HFFc6 (cell line): ENCODE results near the gene GSTM1. TPM values are rescaled to one million over a fixed set of nuclear protein-coding genes. Genes with fewer than 3 reads are reported as not detected.

ENCODE experiments used
- DNase-seq: peaks from one replicate; pipeline ENCODE4 v3.0.0-alpha.2; 2018
- H3K27ac Mint-ChIP-seq: 2 replicates; pipeline ENCODE4 v1.8.0; 2020; ENCODE audit warnings: mild to moderate bottlenecking, mixed read lengths
- H3K27me3 Mint-ChIP-seq: 2 replicates; pipeline ENCODE4 v1.8.0; 2021; ENCODE audit warnings: mild to moderate bottlenecking, moderate library complexity, mixed read lengths; ENCODE audit not compliant: insufficient read depth
- H3K36me3 Mint-ChIP-seq: 2 replicates; pipeline ENCODE4 v1.8.0; 2021; ENCODE audit warnings: low read depth, mixed read lengths
- H3K4me1 Mint-ChIP-seq: 2 replicates; pipeline ENCODE4 v1.8.0; 2020; ENCODE audit warnings: low read depth, mixed read lengths
- H3K4me3 Mint-ChIP-seq: 2 replicates; pipeline ENCODE4 v1.8.0; 2020; ENCODE audit warnings: mild to moderate bottlenecking, moderate library complexity, mixed read lengths
- H3K9me3 Mint-ChIP-seq: 2 replicates; pipeline ENCODE4 v1.8.0; 2020; ENCODE audit warnings: mild to moderate bottlenecking, mixed read lengths
- long read RNA-seq: library from polyadenylated mRNA; unstranded; transcript quantifications from one replicate; pipeline ENCODE4 v2.0.0, GENCODE V29; 2019
- total RNA-seq, 6 experiments: library from RNA; stranded (reverse); fragmentation: NEBNext Ultra II Directional; extraction: Animal tissue kit (Norgen Biotek cat#: 25700); gene quantifications; 2 replicates in 1 of 6; 3 replicates in 5 of 6; pipeline ENCODE4 v1.2.3, GENCODE V29; 2021
- TF ChIP-seq, protein P1 (sequence below): fragments of 200-600 bp; sonication (generic); IDR thresholded peaks from 2 replicates; pipeline ENCODE4 v1.5.0; 2021; ENCODE audit warnings: antibody characterized with exemption, mild to moderate bottlenecking

GSTM1 gene
- total RNA-seq = 10 to 100 TPM; 14.7 to 50.1 (median 46.5) TPM
- long read RNA-seq, transcript GSTM1-201 (8 exons, 1,161 nt) = major isoform, 12 of 13 reads
- long read RNA-seq, partial matches to known transcripts = 1 of 13 reads
- long read RNA-seq, other reads (novel, unspliced or antisense) = 0 of 13 reads

GRCh38 chr1:109687641-109688499, at the start of gene GSTM1:
Gene GSTM1 (plus strand): TSS chr1:109687817. CDS start chr1:109687874, 57 bp downstream.
- TF ChIP-seq, protein P1, sequence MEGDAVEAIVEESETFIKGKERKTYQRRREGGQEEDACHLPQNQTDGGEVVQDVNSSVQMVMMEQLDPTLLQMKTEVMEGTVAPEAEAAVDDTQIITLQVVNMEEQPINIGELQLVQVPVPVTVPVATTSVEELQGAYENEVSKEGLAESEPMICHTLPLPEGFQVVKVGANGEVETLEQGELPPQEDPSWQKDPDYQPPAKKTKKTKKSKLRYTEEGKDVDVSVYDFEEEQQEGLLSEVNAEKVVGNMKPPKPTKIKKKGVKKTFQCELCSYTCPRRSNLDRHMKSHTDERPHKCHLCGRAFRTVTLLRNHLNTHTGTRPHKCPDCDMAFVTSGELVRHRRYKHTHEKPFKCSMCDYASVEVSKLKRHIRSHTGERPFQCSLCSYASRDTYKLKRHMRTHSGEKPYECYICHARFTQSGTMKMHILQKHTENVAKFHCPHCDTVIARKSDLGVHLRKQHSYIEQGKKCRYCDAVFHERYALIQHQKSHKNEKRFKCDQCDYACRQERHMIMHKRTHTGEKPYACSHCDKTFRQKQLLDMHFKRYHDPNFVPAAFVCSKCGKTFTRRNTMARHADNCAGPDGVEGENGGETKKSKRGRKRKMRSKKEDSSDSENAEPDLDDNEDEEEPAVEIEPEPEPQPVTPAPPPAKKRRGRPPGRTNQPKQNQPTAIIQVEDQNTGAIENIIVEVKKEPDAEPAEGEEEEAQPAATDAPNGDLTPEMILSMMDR = peak; percentile 39
- peaks cover 5% of the 10 kb centered on the region; the same call in 1 of the 2 replicates for H3K4me1 Mint-ChIP-seq
- H3K4me3 Mint-ChIP-seq = peak within 1 kb of the TSS; percentile 86
- peaks cover 5% of the 10 kb centered on the region for H3K9me3 Mint-ChIP-seq
- peaks cover 6% of the 10 kb centered on the region for H3K27me3 Mint-ChIP-seq
- peak within 1 kb of the TSS; percentile 89 for H3K27ac Mint-ChIP-seq
- DNase-seq = peak; percentile 11
- H3K36me3 Mint-ChIP-seq = peaks cover 5% of the 10 kb centered on the region; the same call in 1 of the 2 replicates

DNA sequence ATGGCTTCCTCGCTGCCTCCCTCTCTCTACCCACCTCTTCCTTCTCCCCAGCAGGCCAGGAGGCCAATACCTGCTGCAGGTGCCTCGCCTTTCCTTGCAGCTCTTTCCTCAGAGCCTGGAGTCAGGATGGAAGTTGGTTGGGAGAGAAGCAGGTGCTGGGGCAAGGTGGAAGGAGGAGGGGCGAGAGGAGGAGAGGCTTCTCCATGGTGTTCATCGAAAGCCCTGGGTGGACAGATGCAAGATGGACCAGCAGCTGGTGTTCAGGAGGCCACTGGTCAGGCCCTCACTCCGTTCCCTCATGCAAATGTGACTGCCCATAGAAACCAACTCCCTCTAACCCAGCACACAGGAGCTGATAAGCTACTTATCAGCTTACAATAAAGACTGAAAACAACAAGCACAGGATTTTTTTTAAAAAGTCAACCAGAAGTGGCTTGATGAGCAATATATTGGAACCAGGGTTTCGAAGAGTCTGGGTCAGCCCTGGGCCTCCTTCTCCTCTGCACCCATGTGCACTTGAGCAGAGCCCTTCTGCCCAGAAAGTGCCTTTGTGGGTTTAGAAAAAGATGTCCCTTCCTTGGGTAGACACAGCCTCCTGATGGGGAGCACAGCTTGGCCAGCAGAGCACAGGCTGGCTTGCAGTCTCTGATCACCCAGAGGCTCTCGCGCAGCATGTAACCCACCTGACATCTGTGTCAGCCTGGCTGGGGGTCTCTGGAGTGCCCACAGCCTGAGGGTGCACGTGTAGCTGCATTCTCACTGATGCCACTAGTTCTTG, 48.4 kb upstream of the GSTM1 start:
- no peaks in the 10 kb centered on the region for H3K9me3 Mint-ChIP-seq

GRCh38 chr1:109639841-109640184, 47.8 kb upstream of the GSTM1 start:
- Mint-ChIP-seq H3K4me1 (peaks cover 36% of the 10 kb centered on the region), H3K4me3 (no peak overlapping the region), H3K36me3 (no peaks in the 10 kb centered on the region), H3K27me3 (peaks cover 3% of the 10 kb centered on the region), H3K27ac (no peak overlapping the region), H3K9me3 (no peaks in the 10 kb centered on the region)
- TF ChIP-seq, protein P1 = no peak
- DNase-seq = no peak

More for the DNA sequence above, 48.4 kb upstream of the GSTM1 start:
- no peak overlapping the region for H3K27ac Mint-ChIP-seq
- no peak overlapping the region for H3K4me3 Mint-ChIP-seq
- H3K27me3 Mint-ChIP-seq = peaks cover 3% of the 10 kb centered on the region
- DNase-seq = no peak
- H3K36me3 Mint-ChIP-seq = peaks cover 4% of the 10 kb centered on the region; the same call in 1 of the 2 replicates
- H3K4me1 Mint-ChIP-seq = peaks cover 37% of the 10 kb centered on the region
- TF ChIP-seq, protein P1 = no peak

GRCh38 chr1:109640285-109640865, 47.2 kb upstream of the GSTM1 start:
- peak; percentile 68 for DNase-seq
- TF ChIP-seq, protein P1 = peak; percentile 98
- no peaks in the 10 kb centered on the region for H3K9me3 Mint-ChIP-seq
- peaks cover 5% of the 10 kb centered on the region for H3K27me3 Mint-ChIP-seq
- H3K4me3 Mint-ChIP-seq = no peak overlapping the region
- no peak overlapping the region for H3K27ac Mint-ChIP-seq
- H3K4me1 Mint-ChIP-seq = peaks cover 34% of the 10 kb centered on the region
- no peaks in the 10 kb centered on the region for H3K36me3 Mint-ChIP-seq

DNA sequence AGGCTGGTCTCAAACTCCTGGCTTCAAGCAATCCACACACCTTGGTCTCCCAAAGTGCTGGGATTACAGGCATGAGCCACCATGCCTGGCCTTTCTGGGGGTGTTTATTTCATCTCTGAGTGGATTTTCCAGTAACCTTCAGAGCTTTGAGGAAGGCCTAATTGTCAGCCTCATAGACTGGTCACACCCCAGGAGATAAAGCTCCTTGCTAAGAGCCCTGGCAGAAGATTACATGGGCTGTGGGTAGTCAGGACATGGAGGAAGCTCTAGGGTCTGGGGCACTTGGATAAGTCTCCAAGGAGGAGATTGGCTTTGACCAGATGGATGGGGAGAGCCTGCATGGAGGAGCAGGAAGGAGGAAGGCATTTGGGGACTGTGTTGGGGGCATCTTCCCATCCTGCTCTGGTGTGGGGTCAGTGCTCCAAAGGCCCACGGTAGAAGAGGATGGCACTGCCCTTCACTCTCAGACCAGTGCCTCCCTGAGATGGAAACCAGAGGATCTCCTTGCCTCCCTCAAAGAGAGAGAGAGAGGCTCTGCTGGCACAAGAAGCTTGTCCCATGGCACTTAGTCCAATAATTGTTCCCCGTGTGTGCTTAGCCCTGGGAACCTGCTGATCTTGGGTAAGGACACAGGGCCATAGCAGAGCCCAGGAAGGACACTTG, 46.4 kb upstream of the GSTM1 start:
- H3K27ac Mint-ChIP-seq = no peak overlapping the region
- H3K36me3 Mint-ChIP-seq = no peaks in the 10 kb centered on the region
- no peak for DNase-seq
- H3K4me3 Mint-ChIP-seq = no peak overlapping the region
- H3K9me3 Mint-ChIP-seq = no peaks in the 10 kb centered on the region
- peaks cover 5% of the 10 kb centered on the region for H3K27me3 Mint-ChIP-seq
- TF ChIP-seq, protein P1 = no peak
- peaks cover 26% of the 10 kb centered on the region for H3K4me1 Mint-ChIP-seq
